Smooth muscle cell (in vitro differentiated cells): ENCODE data around the gene LHPP. TPM values are rescaled to one million over a fixed set of nuclear protein-coding genes. Genes with fewer than 3 reads are reported as not detected.

Experiments
- DNase-seq: peaks from one replicate; lab custom pipeline; 2025; ENCODE audit not compliant: unreplicated experiment; lab: John Stamatoyannopoulos, UW
- H2AFZ ChIP-seq: fragments of 200-600 bp; sonication (generic); 2 replicates; pipeline ENCODE4 v1.6.0; 2016; ENCODE audit warnings: antibody characterized with exemption, low read depth, mild to moderate bottlenecking
- H3F3A ChIP-seq: fragments of 200-600 bp; sonication (generic); 2 replicates; pipeline ENCODE4 v1.6.0; 2017; ENCODE audit warnings: antibody characterized with exemption, low read depth
- H3K27ac ChIP-seq: fragments of 200-600 bp; sonication (generic); 2 replicates; pipeline ENCODE4 v1.5.1; 2016; ENCODE audit warnings: low read depth, mild to moderate bottlenecking
- H3K27me3 ChIP-seq: fragments of 200-600 bp; sonication (generic); 2 replicates; pipeline ENCODE4 v1.6.1; 2016; ENCODE audit warnings: low read depth, mild to moderate bottlenecking
- H3K36me3 ChIP-seq: fragments of 200-600 bp; sonication (generic); 2 replicates; pipeline ENCODE4 v1.5.1; 2016; ENCODE audit warnings: low read depth
- H3K4me1 ChIP-seq: fragments of 200-600 bp; sonication (generic); 2 replicates; pipeline ENCODE4 v1.5.1; 2016; ENCODE audit warnings: low read depth
- H3K4me2 ChIP-seq: fragments of 200-600 bp; sonication (generic); 2 replicates; pipeline ENCODE4 v1.6.0; 2016; ENCODE audit warnings: mild to moderate bottlenecking
- H3K4me3 ChIP-seq: fragments of 200-600 bp; sonication (generic); 2 replicates; pipeline ENCODE4 v1.5.1; 2016; ENCODE audit warnings: mild to moderate bottlenecking
- H3K79me2 ChIP-seq: fragments of 200-600 bp; sonication (generic); 2 replicates; pipeline ENCODE4 v1.6.0; 2016; ENCODE audit warnings: low read depth, mild to moderate bottlenecking
- H3K9ac ChIP-seq: fragments of 200-600 bp; sonication (generic); 2 replicates; pipeline ENCODE4 v1.6.0; 2016; ENCODE audit warnings: low read depth
- H3K9me3 ChIP-seq: fragments of 200-600 bp; sonication (generic); replicated peaks from 2 replicates; pipeline ENCODE4 v1.5.1; 2016; ENCODE audit warnings: low read depth
- H4K20me1 ChIP-seq: fragments of 200-600 bp; sonication (generic); 2 replicates; pipeline ENCODE4 v1.6.0; 2016; ENCODE audit warnings: low read depth
- WGBS: methylation state at CpG from one replicate; pipeline ENCODE4 v1.1.7; 2016; ENCODE audit warnings: low lambda C conversion rate; 5-methylcytosine and 5-hydroxymethylcytosine counted together
- polyA plus RNA-seq: library from polyadenylated mRNA; unstranded; fragments of >200 nt; fragmentation: Nextera tagmentation; extraction: Ambion mirVana; gene quantifications from 2 replicates; pipeline ENCODE4 v1.2.1, GENCODE V29; 2016
- total RNA-seq: library from RNA; depleted of rRNA; stranded (reverse); fragments of >200 nt; gene quantifications from 2 replicates; pipeline ENCODE4 v1.2.3, GENCODE V29; 2014
- TF ChIP-seq, protein P1 (sequence below): fragments of 200-600 bp; sonication (generic); IDR thresholded peaks from 2 replicates; pipeline ENCODE4 v1.5.1; 2017; ENCODE audit warnings: borderline replicate concordance, mild to moderate bottlenecking, antibody characterized with exemption; ENCODE audit not compliant: insufficient read depth, poor library complexity, severe bottlenecking

Gene LHPP
- total and polyA plus RNA-seq, 2 experiments from 2014 or later = 7.6 to 14.0 TPM

DNA sequence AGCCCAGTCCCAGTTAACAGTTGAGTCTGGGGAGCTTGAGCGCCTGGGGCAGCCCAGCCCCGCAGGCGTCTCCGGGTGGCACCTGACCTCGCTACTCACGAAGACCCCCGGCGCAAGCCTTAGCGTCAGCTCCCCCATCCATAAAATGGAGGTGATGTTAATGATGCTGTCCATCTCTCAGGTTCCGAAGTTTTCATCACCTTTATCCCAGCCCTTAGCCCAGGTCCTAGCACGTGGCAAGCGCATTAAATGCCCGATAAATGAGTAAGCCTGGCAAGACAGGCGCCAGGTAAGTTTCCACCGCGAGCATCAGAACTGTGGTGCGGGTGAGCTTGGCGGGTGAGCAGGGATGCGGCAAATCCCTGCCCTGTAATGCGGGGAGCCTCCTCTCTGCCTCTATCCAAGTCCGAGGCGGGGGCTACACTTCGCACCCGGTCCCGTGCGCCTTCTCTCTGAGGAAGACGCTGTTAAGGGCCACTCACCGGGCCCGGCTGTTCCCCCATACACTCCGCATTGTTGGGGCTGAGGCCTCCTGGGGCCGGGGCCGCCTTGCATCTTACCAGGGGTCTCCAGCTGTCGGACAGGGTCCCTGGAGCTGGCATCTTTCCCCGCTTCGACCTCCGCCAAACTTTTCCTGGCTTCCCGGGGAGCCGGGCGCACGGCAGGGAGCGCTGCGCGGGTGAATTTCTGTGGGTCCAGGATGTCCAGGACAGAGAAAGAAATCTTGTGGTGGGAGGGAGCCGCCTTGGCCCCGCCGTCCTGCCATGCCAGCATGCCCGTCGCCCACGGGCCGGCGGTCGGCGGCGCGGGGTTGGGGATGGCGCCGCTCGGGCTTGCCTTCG is 12.2 kb upstream of the LHPP start:
- Histone ChIP-seq H3K4me1 (peaks cover 36% of the 10 kb centered on the region), H3K9ac (no peak overlapping the region), H3K4me2 (peak overlapping the region; percentile 83), H3K9me3 (no peaks in the 10 kb centered on the region), H4K20me1 (no peaks in the 10 kb centered on the region), H3F3A (no peaks in the 10 kb centered on the region), H3K36me3 (no peaks in the 10 kb centered on the region), H3K4me3 (peak overlapping the region; percentile 34), H3K27me3 (peaks cover 100% of the 10 kb centered on the region), H3K79me2 (no peaks in the 10 kb centered on the region), H3K27ac (no peak overlapping the region), H2AFZ (no peak overlapping the region)
- TF ChIP-seq, protein P1, sequence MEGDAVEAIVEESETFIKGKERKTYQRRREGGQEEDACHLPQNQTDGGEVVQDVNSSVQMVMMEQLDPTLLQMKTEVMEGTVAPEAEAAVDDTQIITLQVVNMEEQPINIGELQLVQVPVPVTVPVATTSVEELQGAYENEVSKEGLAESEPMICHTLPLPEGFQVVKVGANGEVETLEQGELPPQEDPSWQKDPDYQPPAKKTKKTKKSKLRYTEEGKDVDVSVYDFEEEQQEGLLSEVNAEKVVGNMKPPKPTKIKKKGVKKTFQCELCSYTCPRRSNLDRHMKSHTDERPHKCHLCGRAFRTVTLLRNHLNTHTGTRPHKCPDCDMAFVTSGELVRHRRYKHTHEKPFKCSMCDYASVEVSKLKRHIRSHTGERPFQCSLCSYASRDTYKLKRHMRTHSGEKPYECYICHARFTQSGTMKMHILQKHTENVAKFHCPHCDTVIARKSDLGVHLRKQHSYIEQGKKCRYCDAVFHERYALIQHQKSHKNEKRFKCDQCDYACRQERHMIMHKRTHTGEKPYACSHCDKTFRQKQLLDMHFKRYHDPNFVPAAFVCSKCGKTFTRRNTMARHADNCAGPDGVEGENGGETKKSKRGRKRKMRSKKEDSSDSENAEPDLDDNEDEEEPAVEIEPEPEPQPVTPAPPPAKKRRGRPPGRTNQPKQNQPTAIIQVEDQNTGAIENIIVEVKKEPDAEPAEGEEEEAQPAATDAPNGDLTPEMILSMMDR = no peak
- 1% methylated on average over 59 of the region's 59 CpGs for WGBS
- no peak for DNase-seq

DNA sequence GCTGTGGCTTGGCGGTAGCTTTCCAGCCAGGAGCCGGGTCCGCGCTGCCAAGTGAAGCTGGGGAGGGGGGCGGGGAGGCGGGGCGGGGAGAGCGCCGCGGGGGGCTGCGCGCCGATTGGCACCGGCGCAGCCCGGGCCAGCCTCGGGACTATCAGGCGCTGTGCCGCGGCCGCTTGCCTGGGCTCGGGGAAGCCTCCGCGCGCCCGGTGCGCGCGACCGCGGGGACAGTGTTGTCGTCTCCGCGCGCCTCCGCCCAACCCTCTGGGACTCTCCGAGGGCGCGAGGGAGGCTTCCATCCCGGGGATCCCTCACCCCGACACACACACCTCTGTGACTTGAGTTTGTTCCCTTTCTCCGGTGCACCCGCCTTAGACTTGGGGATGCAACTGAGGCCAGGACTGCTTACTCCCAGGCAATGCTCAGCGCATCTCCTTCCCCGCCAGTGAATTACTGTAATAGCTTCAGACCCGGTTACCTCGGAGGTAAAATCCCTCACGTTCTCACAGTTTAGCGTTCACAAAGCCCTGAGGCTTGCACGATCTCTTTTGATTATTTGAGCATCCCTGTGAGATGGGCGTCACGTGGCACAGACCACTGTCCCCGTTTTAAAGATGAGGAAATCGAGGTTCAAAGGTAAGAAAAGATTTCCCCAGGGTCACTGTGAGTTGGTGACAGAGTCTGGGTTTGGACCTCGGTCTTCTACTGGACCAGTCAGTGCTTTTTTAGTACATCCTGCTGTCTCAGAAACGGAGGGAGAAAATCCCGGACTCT is 11.4 kb upstream of the LHPP start, which contains the start of gene NKX1-2:
Gene NKX1-2, minus strand, starts transcription at position 24 of the 771 bp plus-strand sequence. CDS start 92 bp downstream, outside the sequence.
- TF ChIP-seq, protein P1 = no peak
- 3% methylated on average over 54 of the region's 57 CpGs for WGBS
- H3K4me2 ChIP-seq = peak within 1 kb of the TSS; percentile 83

DNA sequence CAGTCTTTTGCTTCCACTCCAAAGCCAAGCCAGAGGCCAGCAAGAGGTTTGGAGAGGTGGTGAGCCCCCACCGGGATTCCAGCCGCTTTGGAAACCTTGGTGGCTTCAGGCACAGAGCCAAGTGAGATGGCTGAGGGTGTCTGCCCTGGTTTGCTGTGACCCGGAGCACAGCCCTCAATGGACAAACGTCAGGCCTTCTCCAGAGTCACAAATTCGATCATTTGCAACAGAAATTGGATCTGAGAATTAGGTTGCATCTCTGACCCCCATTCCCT is 10.9 kb upstream of the LHPP start:
- WGBS = 20% methylated on average over 5 of the region's 5 CpGs

More for the DNA sequence above, 11.4 kb upstream of the LHPP start, which contains the start of gene NKX1-2:
- peak within 1 kb of the TSS; percentile 41 for H3K4me3 ChIP-seq
- H3F3A ChIP-seq = no peaks in the 10 kb centered on the region
- H3K9ac ChIP-seq = no peak within 1 kb of the TSS
- DNase-seq = no peak
- H2AFZ ChIP-seq = no peak within 1 kb of the TSS
- H4K20me1 ChIP-seq = no peaks in the 10 kb centered on the region
- no peak within 1 kb of the TSS for H3K27ac ChIP-seq
- H3K79me2 ChIP-seq = no peaks in the 10 kb centered on the region
- no peaks in the 10 kb centered on the region for H3K9me3 ChIP-seq
- peaks cover 100% of the 10 kb centered on the region for H3K27me3 ChIP-seq
- no peaks in the 10 kb centered on the region for H3K36me3 ChIP-seq
- H3K4me1 ChIP-seq = peaks cover 36% of the 10 kb centered on the region

More for the DNA sequence above, 10.9 kb upstream of the LHPP start:
- Histone ChIP-seq H3K4me3 (no peak overlapping the region), H3K9me3 (no peaks in the 10 kb centered on the region), H3F3A (no peaks in the 10 kb centered on the region), H3K27ac (no peak overlapping the region), H3K79me2 (no peaks in the 10 kb centered on the region), H4K20me1 (no peaks in the 10 kb centered on the region), H2AFZ (no peak overlapping the region), H3K4me1 (peaks cover 36% of the 10 kb centered on the region), H3K9ac (no peak overlapping the region), H3K36me3 (no peaks in the 10 kb centered on the region), H3K27me3 (peaks cover 100% of the 10 kb centered on the region), H3K4me2 (no peak overlapping the region)
- DNase-seq = no peak
- TF ChIP-seq, protein P1 = no peak
